Neural progenitor cell (in vitro differentiated cells): Measurements from ENCODE around the gene TCAIM.

Source experiments
- CTCF ChIP-seq: fragments of 200-600 bp; sonication (generic); IDR thresholded peaks from 2 replicates; pipeline ENCODE4 v1.5.1; 2017; ENCODE audit warnings: antibody characterized with exemption, mild to moderate bottlenecking
- EZH2 ChIP-seq: fragments of 200-600 bp; sonication (generic); IDR thresholded peaks from 2 replicates; pipeline ENCODE4 v1.6.1; 2017; ENCODE audit warnings: antibody characterized with exemption, mild to moderate bottlenecking, moderate library complexity
- EZH2phosphoT487 ChIP-seq: fragments of 200-600 bp; sonication (generic); IDR thresholded peaks from 2 replicates; pipeline ENCODE4 v1.6.1; 2017; ENCODE audit warnings: antibody characterized with exemption

- TF ChIP-seq CTCF (no peak), EZH2 (no peak), EZH2phosphoT487 (no peak)
Measured at GRCh38 chr3:44444437-44444836, 105.9 kb downstream of the TCAIM start.
